ENCODE results near the gene NQO1. TPM values are rescaled to one million over a fixed set of nuclear protein-coding genes. Genes with fewer than 3 reads are reported as not detected.

The NQO1 gene
- total RNA-seq, 1 donor from 2014 or later = 11.4 TPM

DNA sequence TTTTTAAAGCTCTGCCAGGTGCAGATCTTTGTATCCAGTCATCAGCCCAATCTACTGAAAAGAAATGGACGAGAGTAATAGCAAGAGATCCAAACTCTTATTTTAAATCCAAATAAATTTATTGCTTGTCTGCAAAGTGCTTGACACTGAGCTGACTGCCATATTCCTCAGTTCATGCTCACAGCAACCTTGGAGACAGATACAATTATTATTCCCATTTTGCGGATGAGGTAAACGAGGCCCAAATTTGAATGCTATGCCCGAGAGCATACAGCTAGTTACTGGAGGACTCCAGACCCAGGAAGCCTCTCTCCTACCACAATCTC is 27.7 kb upstream of the NQO1 start:
- Histone ChIP-seq H4K20me1 (ENCODE audit: low read depth) (no peaks in the 10 kb centered on the region), H3K4me3 (peak overlapping the region; percentile 68), H3K27me3 (no peaks in the 10 kb centered on the region), H3K36me3 (peaks cover 3% of the 10 kb centered on the region), H3F3A (ENCODE audit: low read depth) (no peaks in the 10 kb centered on the region), H3K4me2 (peak overlapping the region; percentile 81), H3K27ac (no peak overlapping the region), H3K9ac (peak overlapping the region; percentile 80), H3K4me1 (peaks cover 6% of the 10 kb centered on the region), H3K9me3 (ENCODE audit: low read depth) (no peaks in the 10 kb centered on the region), H2AFZ (replicated peaks) (peak overlapping the region; percentile 82), H3K79me2 (ENCODE audit: low read depth) (peaks cover 43% of the 10 kb centered on the region)
- Mint-ChIP-seq H3K27me3 (ENCODE audit: insufficient read depth, low read depth) (peaks cover 8% of the 10 kb centered on the region), H3K9me3 (no peaks in the 10 kb centered on the region), H3K4me3 (peak overlapping the region; percentile 100), H3K27ac (peak overlapping the region; percentile 99), H3K4me1 (peaks cover 8% of the 10 kb centered on the region), H3K36me3 (peaks cover 14% of the 10 kb centered on the region)
- TF ChIP-seq EZH2 (IDR thresholded peaks at IDR 0.05) (no peak), EZH2phosphoT487 (IDR thresholded peaks at IDR 0.05) (no peak)
- TF ChIP-seq, protein P1, sequence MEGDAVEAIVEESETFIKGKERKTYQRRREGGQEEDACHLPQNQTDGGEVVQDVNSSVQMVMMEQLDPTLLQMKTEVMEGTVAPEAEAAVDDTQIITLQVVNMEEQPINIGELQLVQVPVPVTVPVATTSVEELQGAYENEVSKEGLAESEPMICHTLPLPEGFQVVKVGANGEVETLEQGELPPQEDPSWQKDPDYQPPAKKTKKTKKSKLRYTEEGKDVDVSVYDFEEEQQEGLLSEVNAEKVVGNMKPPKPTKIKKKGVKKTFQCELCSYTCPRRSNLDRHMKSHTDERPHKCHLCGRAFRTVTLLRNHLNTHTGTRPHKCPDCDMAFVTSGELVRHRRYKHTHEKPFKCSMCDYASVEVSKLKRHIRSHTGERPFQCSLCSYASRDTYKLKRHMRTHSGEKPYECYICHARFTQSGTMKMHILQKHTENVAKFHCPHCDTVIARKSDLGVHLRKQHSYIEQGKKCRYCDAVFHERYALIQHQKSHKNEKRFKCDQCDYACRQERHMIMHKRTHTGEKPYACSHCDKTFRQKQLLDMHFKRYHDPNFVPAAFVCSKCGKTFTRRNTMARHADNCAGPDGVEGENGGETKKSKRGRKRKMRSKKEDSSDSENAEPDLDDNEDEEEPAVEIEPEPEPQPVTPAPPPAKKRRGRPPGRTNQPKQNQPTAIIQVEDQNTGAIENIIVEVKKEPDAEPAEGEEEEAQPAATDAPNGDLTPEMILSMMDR (IDR thresholded peaks at IDR 0.05) = no peak
- DNase-seq (ENCODE audit: low spot score) = no peak

DNA sequence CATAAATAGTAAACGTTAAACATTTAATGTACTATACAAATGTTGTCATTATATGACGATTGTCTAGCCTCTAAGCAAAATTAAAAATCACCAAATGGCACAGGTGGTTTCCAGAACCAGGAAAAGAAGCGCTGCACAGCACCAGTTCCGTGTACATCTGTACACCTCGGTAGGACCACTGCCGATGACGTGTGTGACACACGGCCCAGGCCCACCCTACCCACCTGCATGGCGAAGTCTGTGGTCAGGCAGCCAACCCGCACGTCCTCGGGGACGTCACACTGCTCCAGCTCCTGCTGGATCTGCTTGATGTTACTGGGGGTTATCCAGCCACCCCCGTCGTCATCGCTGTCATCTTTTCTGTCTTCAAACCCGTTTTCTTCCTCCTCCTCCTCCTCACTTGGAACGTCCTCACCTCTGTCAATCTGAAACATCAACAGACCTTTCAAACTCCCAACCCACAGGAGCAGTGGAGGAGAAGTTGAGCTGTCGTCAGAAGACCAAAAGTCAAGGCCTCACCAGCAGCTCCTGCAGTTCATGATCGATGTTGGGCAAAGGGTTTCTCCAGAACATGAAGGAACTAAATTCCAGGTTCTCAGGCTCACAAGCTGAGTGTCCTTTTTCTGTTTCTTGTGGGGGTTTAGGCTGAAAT is 22.5 kb upstream of the NQO1 start:
- Mint-ChIP-seq H3K4me1 (peaks cover 4% of the 10 kb centered on the region), H3K27me3 (ENCODE audit: insufficient read depth, low read depth) (peaks cover 2% of the 10 kb centered on the region), H3K4me3 (no peak overlapping the region), H3K27ac (no peak overlapping the region), H3K9me3 (no peaks in the 10 kb centered on the region), H3K36me3 (peaks cover 33% of the 10 kb centered on the region)
- H3K9me3 ChIP-seq (ENCODE audit: low read depth) = no peaks in the 10 kb centered on the region
- H3K4me3 ChIP-seq = no peak overlapping the region
- no peaks in the 10 kb centered on the region for H3K27me3 ChIP-seq
- H3K4me1 ChIP-seq = peaks cover 6% of the 10 kb centered on the region
- no peaks in the 10 kb centered on the region for H4K20me1 ChIP-seq (ENCODE audit: low read depth)
- no peak overlapping the region for H3K9ac ChIP-seq
- TF ChIP-seq EZH2 (IDR thresholded peaks at IDR 0.05) (no peak), EZH2phosphoT487 (IDR thresholded peaks at IDR 0.05) (no peak)
- TF ChIP-seq, protein P1 (IDR thresholded peaks at IDR 0.05) = no peak
- H3K27ac ChIP-seq = no peak overlapping the region
- H3K36me3 ChIP-seq = peaks cover 6% of the 10 kb centered on the region
- no peak overlapping the region for H3K4me2 ChIP-seq
- DNase-seq (ENCODE audit: low spot score) = no peak
- no peak overlapping the region for H2AFZ ChIP-seq (replicated peaks)
- H3F3A ChIP-seq (ENCODE audit: low read depth) = no peaks in the 10 kb centered on the region
- peaks cover 34% of the 10 kb centered on the region for H3K79me2 ChIP-seq (ENCODE audit: low read depth)

DNA sequence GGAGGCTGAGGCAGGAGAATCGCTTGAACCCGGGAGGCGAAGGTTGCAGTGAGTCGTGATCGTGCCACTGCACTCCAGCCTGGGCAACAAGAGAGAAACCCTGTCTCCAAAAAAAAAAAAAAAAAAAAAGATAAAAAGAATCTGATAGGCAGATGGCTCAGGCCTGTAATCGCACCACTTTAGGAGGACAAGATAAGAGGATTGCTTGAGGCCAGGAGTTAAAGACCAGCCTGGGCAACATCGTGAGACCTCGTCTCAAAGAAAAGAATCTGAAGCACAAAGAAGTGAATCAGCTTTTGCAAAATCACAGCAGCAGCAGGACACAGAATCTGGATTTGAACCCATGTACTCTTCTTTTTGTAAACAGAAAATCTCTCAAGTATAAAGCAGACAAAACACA is 20.8 kb upstream of the NQO1 start:
- H3K36me3 ChIP-seq = peaks cover 6% of the 10 kb centered on the region
- DNase-seq (ENCODE audit: low spot score) = no peak
- Mint-ChIP-seq H3K27ac (peak overlapping the region; percentile 36), H3K4me3 (no peak overlapping the region), H3K27me3 (ENCODE audit: insufficient read depth, low read depth) (peaks cover 2% of the 10 kb centered on the region), H3K36me3 (peaks cover 43% of the 10 kb centered on the region), H3K4me1 (no peaks in the 10 kb centered on the region), H3K9me3 (no peaks in the 10 kb centered on the region)
- no peaks in the 10 kb centered on the region for H3K27me3 ChIP-seq
- no peak overlapping the region for H3K4me3 ChIP-seq
- H3K79me2 ChIP-seq (ENCODE audit: low read depth) = peaks cover 17% of the 10 kb centered on the region
- no peak overlapping the region for H2AFZ ChIP-seq (replicated peaks)
- no peaks in the 10 kb centered on the region for H3K9me3 ChIP-seq (ENCODE audit: low read depth)
- no peak overlapping the region for H3K9ac ChIP-seq
- TF ChIP-seq, protein P1 (IDR thresholded peaks at IDR 0.05) = no peak
- no peaks in the 10 kb centered on the region for H3K4me1 ChIP-seq
- H3F3A ChIP-seq (ENCODE audit: low read depth) = no peaks in the 10 kb centered on the region
- H3K4me2 ChIP-seq = no peak overlapping the region
- peaks cover 3% of the 10 kb centered on the region for H4K20me1 ChIP-seq (ENCODE audit: low read depth)
- no peak overlapping the region for H3K27ac ChIP-seq
